Epidermal melanocyte (primary cell): Measurements from ENCODE around the gene COL9A2.
A peak's percentile ranks its signal among the peaks of the same experiment; 100 is the strongest.
"Not testable (repeated sequence)": the region's sequence is repeated elsewhere in the genome, so short reads cannot be mapped to it uniquely, and the experiment has no call there.

Experiments
- DNase-seq: peaks from one replicate; pipeline ENCODE4 v3.0.0; 2011; ENCODE audit warnings: low spot score; ENCODE audit not compliant: insufficient read length

COL9A2 gene

DNA sequence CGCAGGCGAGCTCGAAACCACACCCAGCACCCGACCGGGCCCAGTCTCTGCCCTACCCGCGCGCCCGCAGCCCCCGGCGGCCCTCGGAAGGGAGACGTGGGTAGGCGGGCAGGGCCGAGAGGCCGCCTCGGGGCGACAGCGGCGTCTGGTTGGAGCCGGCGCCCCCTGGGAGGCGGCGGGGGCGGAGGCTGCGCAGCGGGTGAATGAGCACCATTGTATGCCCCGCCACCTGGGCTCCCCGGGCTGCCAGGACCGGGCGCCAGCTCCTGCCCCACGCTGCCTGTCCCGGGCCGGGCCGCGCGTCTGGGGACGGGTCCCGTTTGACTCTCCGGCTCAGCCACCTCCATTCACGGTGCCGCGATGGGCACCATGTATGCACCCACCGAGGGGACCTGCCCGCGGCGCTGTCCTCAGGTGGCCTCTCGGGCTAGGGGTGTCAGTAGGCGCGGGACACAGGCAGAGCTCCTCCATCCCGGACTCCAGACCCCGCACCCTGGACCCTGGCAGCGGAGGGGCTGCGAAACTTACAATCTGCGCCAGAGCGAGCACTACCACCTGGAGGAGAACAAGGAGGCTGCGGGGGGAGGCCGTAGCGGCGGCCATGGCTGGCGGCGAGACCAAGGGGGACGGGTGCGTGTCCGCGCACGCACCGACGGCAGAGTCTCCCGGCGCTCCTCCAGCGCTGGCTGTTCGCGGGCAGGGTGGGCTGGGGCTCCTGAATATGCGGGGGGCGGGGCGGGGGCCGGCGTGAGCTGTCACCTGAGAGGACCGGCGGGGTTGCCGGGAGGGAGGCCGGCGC is at the start of gene COL9A2:
TSS of gene COL9A2 (minus strand) at position 692 of the 799 bp plus-strand sequence. CDS start at position 603, 89 bp downstream.
- no peak for DNase-seq

DNA sequence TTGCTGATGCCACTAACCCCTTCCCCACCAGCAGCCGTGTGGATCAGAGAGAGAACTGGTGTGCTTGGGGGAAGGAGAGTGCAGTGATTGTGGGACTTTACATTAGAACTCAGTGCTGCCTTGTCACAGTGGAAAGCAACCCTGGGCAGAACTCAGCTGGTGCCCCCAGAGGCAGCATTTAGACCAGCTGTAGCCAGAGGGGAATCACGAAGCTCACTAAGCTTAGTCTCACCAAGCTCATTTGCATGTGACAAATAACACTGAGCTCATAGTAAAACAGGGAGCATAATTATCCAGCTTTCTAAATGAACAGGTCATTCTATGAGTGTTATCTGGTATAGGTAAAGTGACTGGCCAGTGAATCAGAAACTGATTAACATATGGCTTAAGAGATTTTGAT is 46.6 kb upstream of the COL9A2 start:
- DNase-seq, result no peak

DNA sequence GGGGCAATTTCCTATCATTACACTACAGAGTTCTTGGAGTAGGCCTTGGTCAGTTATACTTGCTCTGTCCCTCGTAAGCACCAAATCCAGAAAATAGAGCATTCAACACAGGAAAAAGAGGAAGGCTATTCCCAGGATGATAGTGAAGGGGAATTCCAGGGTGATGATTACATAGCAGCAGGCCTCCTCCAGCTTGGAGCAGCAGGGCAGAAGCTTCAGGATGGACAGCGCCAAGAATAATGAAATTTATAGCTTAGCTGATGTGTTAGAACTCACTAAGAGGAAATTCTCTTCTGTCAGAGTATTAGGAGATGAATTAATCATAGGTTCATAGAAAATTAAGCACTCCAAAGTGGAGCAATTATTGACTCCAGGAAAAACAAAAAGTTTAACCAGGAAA is 45.6 kb upstream of the COL9A2 start:
- DNase-seq, result no peak

DNA sequence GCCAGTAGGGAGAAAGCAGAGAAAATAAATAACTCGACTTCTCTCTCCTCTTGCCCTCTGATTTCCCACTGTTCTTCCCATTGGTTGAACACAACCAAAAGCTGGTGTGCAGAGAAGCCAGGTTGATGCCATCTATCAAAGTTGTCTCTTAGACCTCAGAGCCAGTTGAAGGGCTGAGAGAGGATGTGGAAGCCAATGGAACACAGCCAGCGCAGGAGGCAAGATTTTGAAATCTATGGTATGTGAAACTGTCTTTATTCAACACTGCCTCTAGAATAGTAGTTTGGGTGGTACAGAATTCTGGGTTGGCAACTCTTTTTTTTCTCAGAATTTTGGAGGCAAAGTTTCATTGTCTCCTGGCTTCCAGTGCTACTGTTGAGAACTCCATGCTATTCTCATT is 45.1 kb upstream of the COL9A2 start:
- DNase-seq, result no peak

DNA sequence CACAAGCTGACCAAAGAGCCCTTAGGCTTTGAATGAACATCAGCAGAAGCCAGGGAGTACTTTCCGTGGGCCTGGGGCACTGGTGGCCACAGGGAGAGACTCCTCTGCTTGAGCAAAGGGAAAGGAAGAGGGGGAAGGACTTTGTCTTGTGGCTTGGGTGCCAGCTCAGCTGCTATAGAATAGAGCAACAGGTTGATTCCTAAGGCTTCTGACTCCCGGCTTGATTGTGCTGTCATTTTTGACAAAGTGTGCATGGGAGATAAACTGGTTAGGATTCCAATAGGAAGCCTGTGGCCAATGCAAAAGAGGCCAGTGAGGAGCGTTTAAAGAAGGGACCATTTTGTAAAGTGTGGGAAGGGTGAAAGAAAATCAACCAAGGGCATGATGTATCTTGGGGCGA is 44.6 kb upstream of the COL9A2 start:
- DNase-seq, result no peak

DNA sequence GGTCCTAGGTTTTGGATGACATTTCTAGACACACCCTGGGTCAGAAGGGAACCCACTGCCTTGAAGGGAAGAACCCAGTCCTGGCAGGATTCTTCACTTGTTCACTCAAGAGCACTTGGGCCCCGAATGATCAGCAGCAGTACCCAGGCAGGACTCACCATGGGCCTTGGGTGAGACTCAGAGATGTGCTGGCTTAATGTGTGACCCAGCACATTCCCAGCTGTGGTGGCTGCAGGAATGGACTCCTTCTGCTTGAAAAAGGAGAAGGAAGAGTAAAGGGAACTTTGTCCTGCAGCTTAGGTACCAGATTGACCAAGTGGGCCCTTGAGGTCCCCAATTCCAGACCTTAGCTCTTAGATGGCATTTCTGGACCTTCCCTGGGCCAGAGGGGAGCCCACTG is 44.1 kb upstream of the COL9A2 start:
- DNase-seq, result no peak

DNA sequence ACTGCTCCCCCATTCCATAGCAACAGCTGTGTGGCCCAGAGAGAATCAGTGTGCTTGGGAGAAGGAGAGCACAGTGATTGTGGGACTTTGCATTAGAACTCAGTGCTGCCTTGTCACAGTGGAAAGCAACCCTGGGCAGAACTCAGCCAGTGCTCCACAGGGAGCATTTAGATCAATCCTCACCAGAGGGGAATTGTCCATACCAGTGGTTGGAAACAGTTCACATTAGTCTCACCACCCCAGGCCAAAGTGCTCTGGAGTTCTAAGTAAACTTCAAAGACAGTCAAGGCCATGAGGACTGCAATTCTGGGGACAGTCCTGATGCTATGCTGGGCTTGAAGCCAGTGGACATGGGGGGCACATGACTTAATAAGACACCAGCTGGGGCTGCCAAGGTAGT is 43.5 kb upstream of the COL9A2 start:
- DNase-seq, result no peak

DNA sequence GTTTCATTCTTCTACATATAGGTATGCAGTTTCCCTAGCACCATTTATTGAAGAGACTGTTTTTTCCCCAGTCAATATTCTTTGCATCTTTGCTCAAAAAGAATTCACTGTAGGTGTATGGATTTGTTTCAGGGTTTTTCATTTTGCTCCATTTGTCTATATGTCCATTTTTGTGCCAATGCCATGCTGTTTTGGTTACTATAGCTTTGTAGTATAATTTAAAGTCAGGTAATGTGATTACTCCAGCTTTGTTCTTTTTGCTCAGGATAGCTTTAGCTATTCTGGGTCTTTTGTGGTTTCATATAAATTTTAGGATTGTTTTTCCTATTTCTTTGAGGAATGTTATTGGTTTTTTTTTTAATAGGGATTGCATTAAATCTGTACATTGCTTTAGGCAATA is 40.5 kb upstream of the COL9A2 start:
- no peak for DNase-seq

DNA sequence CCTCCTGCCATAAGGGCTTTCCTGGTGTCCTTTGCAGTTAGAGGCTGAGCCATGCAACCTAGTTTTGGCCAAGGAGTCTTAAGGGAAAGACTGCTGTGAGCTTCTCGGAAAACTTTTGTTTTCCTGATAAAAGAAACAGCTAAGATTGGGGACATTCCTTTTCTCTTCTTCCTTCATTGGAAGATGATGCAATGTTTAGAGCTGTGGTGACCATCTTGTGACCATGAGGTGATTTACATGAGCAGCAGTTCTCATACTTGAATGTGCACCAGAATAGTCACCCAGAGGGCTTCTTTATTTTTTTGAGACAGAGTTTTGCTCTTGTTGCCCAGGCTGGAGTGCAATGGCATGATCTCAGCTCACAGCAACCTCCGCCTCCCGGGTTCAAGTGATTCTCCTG is 36.0 kb upstream of the COL9A2 start:
- DNase-seq, result no peak

DNA sequence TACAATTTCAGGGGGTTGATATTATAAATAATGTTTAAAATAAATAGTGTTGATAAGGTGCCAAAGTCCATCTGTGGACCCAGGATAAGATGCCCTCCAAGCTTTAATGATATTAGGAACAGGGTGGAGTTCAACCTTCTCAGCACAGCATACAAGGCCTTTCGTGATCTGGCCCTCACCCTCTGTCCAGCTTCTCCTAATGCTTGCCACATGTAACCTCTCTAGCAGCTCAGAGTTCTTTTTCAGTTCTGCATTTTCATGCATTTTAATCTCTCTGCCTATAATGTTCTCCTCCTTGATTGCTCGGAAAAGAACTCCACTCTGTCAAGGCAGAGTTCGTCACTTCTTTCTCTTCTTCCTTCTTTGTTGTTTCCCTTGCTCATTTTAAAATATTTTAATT is 35.0 kb upstream of the COL9A2 start:
- no peak for DNase-seq

DNA sequence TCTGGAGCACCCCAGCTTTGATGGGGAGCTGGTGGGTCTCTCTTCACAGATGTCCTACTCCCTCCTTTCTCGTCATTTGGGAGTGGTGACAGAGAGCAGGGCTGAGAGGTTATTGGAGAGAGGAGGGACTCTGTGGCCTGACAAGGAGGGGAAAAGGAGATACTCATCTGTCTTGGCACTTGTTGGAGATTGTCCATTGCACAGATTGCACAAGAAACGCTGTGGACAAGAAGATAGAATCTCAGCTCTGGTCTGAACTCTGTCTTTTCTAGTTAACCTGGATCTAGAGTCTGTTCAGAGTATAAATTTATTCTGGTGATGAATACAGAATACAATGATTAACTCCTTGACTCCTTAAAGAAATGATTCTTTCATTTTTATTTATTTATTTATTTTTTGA is 34.0 kb upstream of the COL9A2 start:
- DNase-seq, result no peak

DNA sequence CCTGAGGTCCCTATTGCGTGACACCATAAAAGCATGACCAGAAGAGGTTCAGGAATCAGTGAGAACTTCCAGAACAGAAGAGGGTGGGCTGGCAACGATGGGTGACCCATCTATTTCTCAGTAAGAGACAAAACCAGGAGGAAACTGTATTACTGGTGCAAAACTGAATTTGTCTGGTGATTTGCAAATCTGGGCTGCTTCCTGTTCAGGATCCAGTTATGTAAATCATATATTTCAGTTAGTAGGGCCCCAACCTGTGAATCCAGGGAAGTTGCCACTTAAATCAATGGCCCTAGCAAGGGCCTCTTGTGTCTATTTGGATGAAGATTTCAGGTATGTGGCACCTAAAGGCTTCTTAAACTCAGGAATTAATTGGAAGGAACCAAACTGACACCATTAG is 33.3 kb upstream of the COL9A2 start:
- DNase-seq, result no peak

DNA sequence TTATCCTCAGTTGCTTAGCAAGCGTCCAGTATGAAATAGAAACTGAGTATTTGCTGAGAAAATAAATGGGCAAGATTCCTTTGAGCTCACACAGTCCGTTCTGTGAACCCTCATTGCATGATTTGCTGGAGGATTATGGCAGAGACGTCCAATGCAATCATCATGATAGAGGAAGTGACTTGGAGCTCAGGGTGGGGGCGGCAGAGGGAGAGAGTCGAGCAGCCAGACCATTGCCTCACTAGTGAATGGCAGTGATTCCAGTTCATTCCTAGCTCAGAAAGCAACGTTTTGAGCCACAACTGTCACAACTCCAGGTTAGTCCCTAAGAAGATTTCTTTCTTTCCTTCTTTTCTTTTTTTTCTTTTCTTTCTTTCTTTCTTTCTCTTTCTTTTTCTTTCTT is 27.5 kb upstream of the COL9A2 start:
- DNase-seq, result no peak

DNA sequence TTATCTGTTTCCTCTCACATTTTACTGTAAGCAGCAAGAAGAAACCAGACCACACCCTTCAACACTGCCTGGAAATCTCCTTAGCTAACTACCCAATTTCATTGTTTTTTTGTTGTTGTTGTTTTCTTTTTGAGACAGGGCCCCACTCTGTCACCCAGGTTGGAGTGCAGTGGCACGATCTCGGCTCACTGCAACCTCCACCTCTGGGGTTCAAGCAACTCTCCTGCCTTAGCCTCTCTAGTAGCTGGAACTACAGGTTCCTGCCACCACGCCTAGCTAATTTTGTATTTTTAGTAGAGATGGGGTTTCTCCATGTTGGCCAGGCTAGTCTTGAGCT is 25.3 kb upstream of the COL9A2 start:
- DNase-seq, result not testable (repeated sequence)

DNA sequence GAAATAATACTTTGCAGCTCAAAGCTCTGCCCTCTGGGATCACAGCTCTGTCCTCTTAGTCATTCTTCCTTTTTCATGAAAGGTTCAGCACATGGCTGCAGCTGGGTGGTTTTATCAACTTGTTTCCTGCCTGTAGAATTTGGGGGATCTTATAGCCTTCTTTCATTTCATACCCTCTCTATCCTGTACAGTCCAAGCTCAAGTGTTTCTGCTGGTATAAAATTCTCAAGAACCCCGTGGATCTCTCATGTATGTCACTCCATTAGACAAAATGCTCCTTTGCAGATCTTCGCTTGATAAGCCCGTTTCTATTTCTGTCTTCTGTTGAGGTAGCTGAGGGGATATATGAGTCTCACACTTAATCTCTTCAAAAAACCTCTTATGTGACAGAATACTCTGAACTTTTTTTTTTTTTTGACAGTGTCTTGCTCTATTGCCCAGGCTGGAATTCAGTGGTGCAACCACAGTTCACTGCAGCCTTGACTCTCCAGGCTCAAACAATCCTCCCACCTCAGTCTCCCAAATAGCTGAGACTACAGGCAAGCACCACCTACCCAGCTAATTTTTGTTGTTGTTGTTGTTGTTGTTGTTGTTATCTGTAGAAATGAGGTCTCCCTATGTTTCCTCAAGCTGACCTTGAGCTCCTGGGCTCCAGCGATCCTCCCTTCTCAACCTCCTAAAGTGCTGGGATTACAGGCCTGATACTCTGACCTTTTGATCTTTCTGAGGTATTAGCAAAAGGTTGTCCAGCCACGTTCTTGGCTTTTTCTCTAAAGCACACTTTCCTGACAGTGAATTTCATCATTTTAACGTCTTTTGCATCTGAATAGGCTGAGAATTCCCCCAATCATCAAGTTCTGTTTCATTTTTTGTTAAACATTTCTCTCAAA is 24.6 kb upstream of the COL9A2 start:
- DNase-seq, result no peak

DNA sequence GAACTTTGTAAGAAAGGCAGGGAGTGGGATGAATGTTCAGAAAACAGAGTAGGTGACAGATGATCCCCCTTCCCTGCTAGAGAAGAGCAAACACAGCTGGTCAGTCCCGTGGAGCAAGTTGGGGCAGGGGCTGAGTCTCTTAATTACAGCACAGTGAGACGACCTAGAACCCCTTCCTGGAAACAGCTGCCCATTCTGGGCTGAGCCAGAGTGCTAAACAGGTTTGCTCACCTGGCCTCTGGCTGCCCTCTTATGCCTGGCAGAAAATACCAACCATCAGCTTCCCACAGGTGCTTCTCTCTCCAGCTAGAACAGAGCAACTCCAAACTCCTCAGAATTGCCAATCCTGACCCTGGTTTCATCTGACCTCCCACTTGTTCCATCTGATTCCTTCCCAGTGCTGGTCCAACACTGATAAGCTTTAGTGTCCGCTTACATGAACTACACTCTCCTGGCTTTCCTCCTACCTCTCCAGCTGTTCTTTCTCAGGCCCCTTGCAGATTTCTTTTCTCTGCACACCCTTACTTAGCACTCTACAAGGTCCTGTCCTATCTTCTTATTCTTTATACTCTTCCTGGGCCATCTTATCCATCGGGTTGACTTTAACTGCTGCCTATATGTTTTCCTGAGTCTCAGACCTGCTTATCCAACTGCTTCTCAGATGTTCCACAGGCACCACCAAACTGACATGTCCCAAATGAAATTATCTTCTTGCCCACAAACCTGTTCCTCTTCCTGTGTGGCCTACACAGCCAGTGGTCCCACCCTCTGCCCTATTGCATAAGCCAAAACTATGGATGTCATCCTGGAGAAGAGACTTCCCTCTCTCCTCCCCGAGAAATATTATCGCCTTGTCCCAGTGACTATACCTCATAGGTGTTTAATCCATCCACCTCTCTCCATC is 22.6 kb upstream of the COL9A2 start:
- no peak for DNase-seq

DNA sequence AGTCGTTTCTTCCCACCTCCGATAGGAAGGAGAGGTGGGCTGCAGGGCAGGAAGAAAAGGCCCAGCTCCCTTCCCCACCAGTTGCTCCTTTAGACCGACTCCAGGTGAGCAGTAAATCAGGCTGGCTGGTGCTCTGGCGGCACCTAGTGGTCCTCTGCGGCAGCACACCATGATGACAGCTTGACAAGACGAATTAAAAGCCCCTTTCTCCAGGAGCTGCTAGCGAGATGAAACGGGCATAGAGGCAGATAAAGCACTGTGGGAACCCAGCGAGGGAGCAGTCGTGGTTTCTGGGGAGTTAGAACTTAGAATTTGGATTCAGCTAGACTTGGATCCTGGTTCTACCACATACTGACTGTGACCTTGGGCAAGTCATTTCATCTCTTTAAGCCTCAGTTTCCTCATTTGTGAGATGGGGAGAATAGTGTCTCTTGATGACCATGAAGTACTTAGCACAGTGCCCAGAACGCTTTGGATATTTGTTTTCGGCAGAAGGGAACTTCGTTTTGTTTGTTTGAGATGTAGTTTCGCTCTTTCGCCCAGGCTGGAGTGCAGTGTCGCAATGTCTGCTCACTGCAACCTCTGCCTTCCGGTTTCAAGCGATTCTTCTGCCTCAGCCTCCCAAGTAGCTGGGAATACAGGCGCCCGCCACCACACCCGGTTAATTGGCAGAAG is 21.8 kb upstream of the COL9A2 start:
- peak; percentile 68 for DNase-seq

DNA sequence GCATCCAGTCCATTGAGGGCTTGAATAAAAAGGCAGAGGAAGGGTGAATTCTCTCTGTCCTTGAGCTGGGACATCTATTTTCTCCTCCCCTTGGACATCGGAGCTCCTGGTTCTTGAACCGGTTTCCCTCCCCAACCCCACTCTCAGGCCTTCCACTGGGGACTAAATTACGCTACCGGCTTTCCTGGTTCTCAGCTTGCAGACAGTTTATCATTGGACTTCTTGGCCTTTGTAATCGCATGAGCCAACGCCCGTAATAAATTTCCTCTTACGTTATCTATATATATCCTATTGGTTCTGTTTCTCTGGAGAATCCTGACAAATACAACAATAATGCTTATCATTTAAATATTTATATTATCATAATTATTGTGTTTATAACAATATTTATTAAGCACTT is 20.4 kb upstream of the COL9A2 start:
- DNase-seq, result no peak

DNA sequence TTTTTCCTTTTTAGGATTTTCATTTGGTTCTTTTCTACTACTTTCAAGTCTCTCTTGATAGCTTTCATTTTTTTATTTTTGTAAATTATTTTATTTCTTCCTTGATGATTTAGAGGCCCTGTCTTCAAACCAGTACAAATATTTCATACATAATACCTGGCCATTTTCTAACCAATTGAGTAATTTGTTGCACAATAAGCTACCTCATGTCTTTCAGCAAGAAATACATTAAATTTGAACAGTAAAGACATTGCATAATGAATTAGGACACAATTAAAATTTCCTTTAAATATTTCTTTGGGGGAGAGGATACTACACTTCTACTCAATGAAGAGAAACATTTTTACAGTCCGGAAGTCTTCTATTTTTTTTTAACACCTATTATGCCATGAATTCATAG is 15.6 kb upstream of the COL9A2 start:
- DNase-seq, result no peak

DNA sequence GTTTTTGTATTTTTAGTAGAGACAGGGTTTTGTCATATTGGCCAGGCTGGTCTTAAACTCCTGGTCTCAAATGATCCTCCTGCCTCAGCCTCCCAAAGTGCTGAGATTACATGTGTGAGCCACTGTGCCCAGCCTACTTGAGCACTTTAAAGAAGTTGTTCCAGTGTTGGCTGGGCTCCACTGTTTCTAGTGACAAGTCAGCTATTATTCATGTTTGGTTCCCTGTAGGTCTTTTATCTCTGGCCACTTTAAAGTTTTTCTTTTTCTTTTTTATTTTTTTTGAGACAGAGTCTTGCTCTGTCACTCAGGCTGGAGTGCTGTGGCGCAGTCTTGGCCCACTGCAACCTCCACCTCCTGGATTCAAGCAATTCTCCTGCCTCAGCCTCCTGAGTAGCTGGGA is 14.3 kb upstream of the COL9A2 start:
- DNase-seq, result not testable (repeated sequence)

DNA sequence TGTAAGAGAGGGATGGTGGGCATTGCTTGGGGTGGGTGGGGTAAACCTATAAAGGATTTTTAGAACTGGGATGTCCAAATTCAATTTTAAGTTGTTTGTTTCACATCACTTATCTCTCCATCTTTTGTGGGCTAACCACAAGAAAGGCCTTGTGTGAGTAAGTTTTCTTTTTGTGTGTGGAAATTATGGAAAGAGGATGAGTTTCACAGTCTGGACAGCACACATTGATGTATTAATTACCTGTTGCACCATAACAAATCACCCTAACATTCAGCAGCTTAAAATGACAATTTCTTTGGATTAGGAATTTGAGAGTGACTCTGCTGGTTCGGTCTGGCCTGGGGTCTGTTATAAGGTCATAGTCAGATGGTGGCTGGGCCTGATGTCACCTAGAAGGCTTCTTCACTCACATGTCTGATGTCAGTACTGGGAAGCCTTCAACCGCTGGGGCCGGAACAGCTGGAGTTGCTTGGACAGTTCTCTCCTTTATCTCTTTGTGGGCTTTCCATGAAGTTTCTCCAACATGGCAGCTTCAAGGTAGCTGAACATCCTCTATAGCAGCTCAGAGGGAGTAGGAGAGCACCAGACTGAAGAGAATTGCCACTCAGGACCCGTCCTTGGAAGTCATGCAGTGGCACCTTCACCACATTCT is 2.0 kb upstream of the COL9A2 start:
- DNase-seq, result no peak
